IPS-NIHi11 (cell line): ENCODE measurements around the gene GOSR1.
"Not testable (repeated sequence)": the region's sequence is repeated elsewhere in the genome, so short reads cannot be mapped to it uniquely, and the experiment has no call there.

Experiments used
- DNase-seq: peaks from one replicate; pipeline ENCODE4 v3.0.0; 2012; ENCODE audit warnings: mixed read lengths, low spot score

Gene GOSR1

GRCh38 chr17:30477083-30477773 is at the start of gene GOSR1:
Gene GOSR1, plus strand, starts transcription at chr17:30477408. Its CDS starts 26 bp downstream, at chr17:30477434.
- peak; percentile 96 for DNase-seq

GRCh38 chr17:30427611-30428010 is 49.6 kb upstream of the GOSR1 start:
- no peak for DNase-seq

- DNase-seq, result no peak
These were observed 48.1 kb upstream of the GOSR1 start for GRCh38 chr17:30429155-30429554.

- DNase-seq, result peak; percentile 10
These were observed 43.7 kb upstream of the GOSR1 start for GRCh38 chr17:30433514-30433913.

- no peak for DNase-seq
These were observed 40.5 kb upstream of the GOSR1 start for GRCh38 chr17:30436729-30437128.

- DNase-seq, result no peak
These were observed 33.5 kb upstream of the GOSR1 start for GRCh38 chr17:30443721-30444120.

GRCh38 chr17:30446640-30447039 is 30.6 kb upstream of the GOSR1 start:
- not testable (repeated sequence) for DNase-seq

- no peak for DNase-seq
These were observed 27.7 kb upstream of the GOSR1 start for GRCh38 chr17:30449480-30449879.

GRCh38 chr17:30450125-30451027 is 26.8 kb upstream of the GOSR1 start:
- DNase-seq, result no peak

GRCh38 chr17:30454635-30455034 is 22.6 kb upstream of the GOSR1 start:
- no peak for DNase-seq

GRCh38 chr17:30458371-30458770 is 18.8 kb upstream of the GOSR1 start:
- no peak for DNase-seq

GRCh38 chr17:30458797-30459413 is 18.3 kb upstream of the GOSR1 start:
- not testable (repeated sequence) for DNase-seq

GRCh38 chr17:30468465-30468864 is 8.7 kb upstream of the GOSR1 start:
- no peak for DNase-seq

- DNase-seq, result no peak
These were observed 4.8 kb upstream of the GOSR1 start for GRCh38 chr17:30472238-30472890.

- no peak for DNase-seq
These were observed 2.0 kb upstream of the GOSR1 start for GRCh38 chr17:30475206-30475605.

GRCh38 chr17:30476726-30477082 is 504 bp upstream of the GOSR1 start:
- DNase-seq, result peak; percentile 47

- DNase-seq, result no peak
These were observed 537 bp downstream of the GOSR1 start for GRCh38 chr17:30477774-30478115.

GRCh38 chr17:30482555-30482954 is 5.3 kb downstream of the GOSR1 start:
- no peak for DNase-seq

GRCh38 chr17:30483159-30483558 is 6.0 kb downstream of the GOSR1 start:
- DNase-seq, result no peak

- no peak for DNase-seq
These were observed 16.6 kb downstream of the GOSR1 start for GRCh38 chr17:30493780-30494179.

GRCh38 chr17:30495586-30495985 is 18.4 kb downstream of the GOSR1 start:
- no peak for DNase-seq

- no peak for DNase-seq
These were observed 26.4 kb downstream of the GOSR1 start for GRCh38 chr17:30503558-30503957.
